ENCODE results near the gene AHSP.
"Not testable (repeated sequence)": the region's sequence is repeated elsewhere in the genome, so short reads cannot be mapped to it uniquely, and the experiment has no call there.

AHSP gene

GRCh38 chr16:31501226-31501965 lies 26.3 kb upstream of the AHSP start:
- H3K4me3 ChIP-seq (ENCODE audit: low read depth, low read length), result no peak overlapping the region

DNA sequence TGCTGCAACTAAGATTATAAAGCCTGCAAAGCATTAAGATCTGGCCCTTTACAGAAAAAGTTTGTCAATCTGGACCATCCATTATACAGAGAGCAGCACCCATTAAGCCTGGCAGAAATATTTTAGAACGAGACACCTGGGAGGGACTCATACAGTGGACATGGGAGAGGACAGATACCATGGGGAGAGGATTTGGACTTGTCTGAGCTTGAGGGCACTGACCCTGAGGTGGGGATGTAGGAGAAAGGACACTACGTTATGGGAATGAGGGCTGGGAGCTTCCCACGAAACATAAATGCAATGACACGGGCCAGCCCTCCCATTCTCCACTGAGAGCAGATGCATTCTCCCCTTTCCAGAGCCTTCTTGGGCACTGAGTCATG lies 25.7 kb upstream of the AHSP start:
- TF ChIP-seq, protein P1, sequence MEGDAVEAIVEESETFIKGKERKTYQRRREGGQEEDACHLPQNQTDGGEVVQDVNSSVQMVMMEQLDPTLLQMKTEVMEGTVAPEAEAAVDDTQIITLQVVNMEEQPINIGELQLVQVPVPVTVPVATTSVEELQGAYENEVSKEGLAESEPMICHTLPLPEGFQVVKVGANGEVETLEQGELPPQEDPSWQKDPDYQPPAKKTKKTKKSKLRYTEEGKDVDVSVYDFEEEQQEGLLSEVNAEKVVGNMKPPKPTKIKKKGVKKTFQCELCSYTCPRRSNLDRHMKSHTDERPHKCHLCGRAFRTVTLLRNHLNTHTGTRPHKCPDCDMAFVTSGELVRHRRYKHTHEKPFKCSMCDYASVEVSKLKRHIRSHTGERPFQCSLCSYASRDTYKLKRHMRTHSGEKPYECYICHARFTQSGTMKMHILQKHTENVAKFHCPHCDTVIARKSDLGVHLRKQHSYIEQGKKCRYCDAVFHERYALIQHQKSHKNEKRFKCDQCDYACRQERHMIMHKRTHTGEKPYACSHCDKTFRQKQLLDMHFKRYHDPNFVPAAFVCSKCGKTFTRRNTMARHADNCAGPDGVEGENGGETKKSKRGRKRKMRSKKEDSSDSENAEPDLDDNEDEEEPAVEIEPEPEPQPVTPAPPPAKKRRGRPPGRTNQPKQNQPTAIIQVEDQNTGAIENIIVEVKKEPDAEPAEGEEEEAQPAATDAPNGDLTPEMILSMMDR (IDR thresholded peaks at IDR 0.05; ENCODE audit: low read depth, low read length), result no peak
- no peak overlapping the region for H3K4me3 ChIP-seq (ENCODE audit: low read depth, low read length)

More at GRCh38 chr16:31501226-31501965, 26.3 kb upstream of the AHSP start:
- TF ChIP-seq, protein P1 (IDR thresholded peaks at IDR 0.05; ENCODE audit: low read depth, low read length), result no peak

DNA sequence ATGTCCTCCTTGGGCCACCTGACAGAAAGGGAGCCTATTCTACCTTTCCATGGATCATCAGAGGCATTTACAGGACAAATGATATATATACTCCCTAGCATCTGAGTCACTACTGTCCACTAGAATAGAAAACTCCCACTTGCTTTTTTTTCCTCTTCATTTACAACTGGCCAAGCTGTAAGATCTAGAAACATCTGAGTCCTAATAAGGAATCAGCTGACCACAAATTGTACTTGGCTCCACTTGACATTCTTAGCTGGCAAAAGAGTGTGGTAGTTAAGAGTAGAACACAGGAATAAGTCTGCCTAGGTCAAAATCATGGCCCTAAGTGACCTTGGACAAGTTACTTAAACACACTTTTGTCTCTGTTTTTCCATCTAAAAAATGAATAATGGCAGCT lies 24.7 kb upstream of the AHSP start:
- TF ChIP-seq, protein P1 (IDR thresholded peaks at IDR 0.05; ENCODE audit: low read depth, low read length), result no peak
- no peak overlapping the region for H3K4me3 ChIP-seq (ENCODE audit: low read depth, low read length)

- not testable (repeated sequence) for H3K4me3 ChIP-seq (ENCODE audit: low read depth, low read length)
These were observed 24.1 kb upstream of the AHSP start for GRCh38 chr16:31503555-31503954.

GRCh38 chr16:31504159-31504558 lies 23.5 kb upstream of the AHSP start:
- no peak overlapping the region for H3K4me3 ChIP-seq (ENCODE audit: low read depth, low read length)
- TF ChIP-seq, protein P1 (IDR thresholded peaks at IDR 0.05; ENCODE audit: low read depth, low read length), result no peak

DNA sequence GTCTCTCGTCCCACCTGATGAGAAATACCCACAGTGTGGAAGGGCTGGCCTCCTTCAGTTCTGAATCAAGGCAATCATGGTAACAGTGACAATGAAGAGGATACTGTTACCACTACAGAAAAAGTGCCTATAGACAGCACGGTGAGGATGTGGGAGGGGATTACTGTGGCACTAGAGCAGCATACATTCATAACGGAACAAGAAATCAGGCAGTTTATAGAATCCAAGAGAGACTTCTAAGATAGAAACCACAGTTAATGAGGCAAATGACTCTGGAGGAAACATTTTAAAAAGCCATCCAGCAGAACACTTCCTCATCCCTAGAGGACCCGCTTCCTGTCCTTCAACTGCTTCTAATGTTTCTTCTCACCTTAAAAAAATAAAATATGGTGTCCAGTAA lies 22.2 kb upstream of the AHSP start:
- H3K4me3 ChIP-seq (ENCODE audit: low read depth, low read length), result no peak overlapping the region
- TF ChIP-seq, protein P1 (IDR thresholded peaks at IDR 0.05; ENCODE audit: low read depth, low read length), result no peak

GRCh38 chr16:31507617-31507928 lies 20.1 kb upstream of the AHSP start:
- H3K4me3 ChIP-seq (ENCODE audit: low read depth, low read length), result peak overlapping the region; percentile 99
- TF ChIP-seq, protein P1 (IDR thresholded peaks at IDR 0.05; ENCODE audit: low read depth, low read length), result no peak
